K562 (cell line): Measurements from ENCODE around the gene SNX30. TPM values are rescaled to one million over a fixed set of nuclear protein-coding genes. Genes with fewer than 3 reads are reported as not detected.

Experiments used
- ATAC-seq: fragments of 200-7000 bp; cut with Tn5 transposase; 3 replicates; pipeline ENCODE4 v1.9.1; 2020; ENCODE audit warnings: moderate library complexity
- BruUV-seq: library from RNA; stranded (reverse); fragments of 400-500 nt; replicated peaks from 2 replicates; lab custom pipeline; 2021; lab: Mats Ljungman, UMichigan
- CTCF ChIA-PET: fragments of 300-600 bp; formaldehyde crosslinking; extraction: SDS; loops from one replicate; lab custom pipeline; 2021; ENCODE audit warnings: low intra/inter-chr PET ratio; lab: Yijun Ruan, JAX
- POLR2A ChIA-PET: fragments of 300-600, 350-650 bp; sonication (Branson Sonifier 250); formaldehyde crosslinking; extraction: SDS; loops from one replicate; lab custom pipeline; 2021; ENCODE audit warnings: antibody characterized with exemption, inconsistent platforms; lab: Yijun Ruan, JAX
- DNase-seq, 4 experiments: peaks; one replicate each; pipeline versions ENCODE4 v3.0.0 to v3.0.0-alpha.2; 2011 to 2018; ENCODE audit warnings: low spot score in 3 of 4, mixed read lengths in 3 of 4; ENCODE audit errors: extremely low read depth in 1 of 4
- FAIRE-seq: peaks from 2 replicates; lab custom pipeline; 2011; peaks lifted over from hg19 to GRCh38; lab: Jason Lieb, UNC
- H2AFZ ChIP-seq: 2 replicates; pipeline ENCODE4 v1.6.0; 2011; ENCODE audit warnings: low read depth, low read length, control low read depth, inconsistent platforms
- H3K27ac ChIP-seq: fragments of 200-600 bp; 3 replicates; pipeline ENCODE4 v1.8.0; 2011; ENCODE audit warnings: low read depth, mild to moderate bottlenecking, control low read depth, inconsistent platforms, low read length, moderate library complexity, mixed read lengths; ENCODE audit errors: extremely low read depth
- H3K27me3 ChIP-seq, 2 experiments: fragments of 300-600 bp in 1 of 2; 2 replicates in 1 of 2; 3 replicates in 1 of 2; pipeline versions ENCODE4 v1.6.0 to v1.8.0; 2011; ENCODE audit warnings: inconsistent platforms in 2 of 2, low read length in 2 of 2, mild to moderate bottlenecking in 1 of 2, mixed read lengths in 1 of 2, moderate library complexity in 1 of 2; ENCODE audit not compliant: control insufficient read depth in 2 of 2, insufficient read depth in 2 of 2
- H3K36me3 ChIP-seq: fragments of 300-600 bp; 3 replicates; pipeline ENCODE4 v1.8.0; 2011; ENCODE audit warnings: mild to moderate bottlenecking, low read length, inconsistent platforms; ENCODE audit not compliant: control insufficient read depth, insufficient read depth
- H3K4me1 ChIP-seq, 2 experiments: fragments of 200-600 bp in 1 of 2; replicated peaks in 1 of 2; 2 replicates in 1 of 2; 3 replicates in 1 of 2; pipeline versions ENCODE4 v1.5.1 to v1.8.0; 2011; ENCODE audit warnings: inconsistent platforms in 2 of 2, low read length in 2 of 2, mild to moderate bottlenecking in 1 of 2, mixed read lengths in 1 of 2, moderate library complexity in 1 of 2; ENCODE audit not compliant: control insufficient read depth in 2 of 2, insufficient read depth in 2 of 2
- H3K4me2 ChIP-seq: 2 replicates; pipeline ENCODE4 v1.6.1; 2011; ENCODE audit warnings: low read length, control low read depth, inconsistent platforms, mixed read lengths; ENCODE audit not compliant: insufficient read depth
- H3K4me3 ChIP-seq: fragments of 200-600 bp; sonication (generic), shearing (Covaris generic); 2 replicates; pipeline ENCODE4 v1.5.1; 2016; ENCODE audit warnings: control low read depth, inconsistent platforms
- H3K79me2 ChIP-seq: fragments of 200-600 bp; 3 replicates; pipeline ENCODE4 v1.8.0; 2011; ENCODE audit warnings: low read length, inconsistent platforms; ENCODE audit not compliant: control insufficient read depth, insufficient read depth
- H3K9ac ChIP-seq, 2 experiments: 2 replicates each; pipeline versions ENCODE4 v1.6.0 to v1.6.1; 2011; ENCODE audit warnings: low read depth in 2 of 2, low read length in 2 of 2, control low read depth in 1 of 2, inconsistent platforms in 1 of 2, mild to moderate bottlenecking in 1 of 2, mixed read lengths in 1 of 2; ENCODE audit not compliant: insufficient read depth in 1 of 2
- H3K9me1 ChIP-seq: one replicate; pipeline ENCODE4 v1.6.0; 2011; ENCODE audit warnings: inconsistent platforms, mild to moderate bottlenecking, low read length, moderate library complexity; ENCODE audit not compliant: control insufficient read depth, insufficient read depth
- H3K9me3 ChIP-seq: replicated peaks from 2 replicates; pipeline ENCODE4 v1.5.1; 2011; ENCODE audit warnings: low read depth, low read length, inconsistent platforms; ENCODE audit not compliant: control insufficient read depth, insufficient read depth
- H4K20me1 ChIP-seq: replicated peaks from 2 replicates; pipeline ENCODE4 v1.6.1; 2011; ENCODE audit warnings: low read length, inconsistent platforms, mixed read lengths; ENCODE audit not compliant: control insufficient read depth, insufficient read depth
- FOXA1 ChIP-seq: fragments of 450-650 bp; IDR thresholded peaks from 2 replicates; pipeline ENCODE4 v1.6.1; 2016; ENCODE audit warnings: mild to moderate bottlenecking, borderline replicate concordance
- HEY1 ChIP-seq: fragments of 250-450 bp; sonication (Bioruptor Pico); IDR thresholded peaks from 2 replicates; pipeline ENCODE4 v1.5.0; 2020; ENCODE audit warnings: mild to moderate bottlenecking, moderate library complexity, borderline replicate concordance
- HNRNPH1 ChIP-seq: fragments of 200-400 bp; formaldehyde crosslinking; optimal IDR thresholded peaks from 2 replicates; pipeline ENCODE3; 2017; ENCODE audit warnings: low read depth, mild to moderate bottlenecking, low read length, moderate library complexity
- KAT7 ChIP-seq: sonication (generic); formaldehyde crosslinking; IDR thresholded peaks from 2 replicates; pipeline ENCODE4 v1.8.0; 2022; ENCODE audit warnings: missing genetic modification reagents, mild to moderate bottlenecking, borderline replicate concordance
- MITF ChIP-seq: IDR thresholded peaks from 2 replicates; pipeline ENCODE4 v1.6.1; 2014; ENCODE audit warnings: antibody characterized with exemption
- MYNN ChIP-seq, 2 experiments: sonication (generic); formaldehyde crosslinking in 1 of 2; IDR thresholded peaks; 2 replicates each; pipeline versions ENCODE4 v1.5.0 to v1.6.1; 2016 to 2020; ENCODE audit warnings: antibody characterized with exemption in 1 of 2, missing genetic modification reagents in 1 of 2
- TRIM28 ChIP-seq: fragments of 450-650 bp; IDR thresholded peaks from 2 replicates; pipeline ENCODE4 v1.6.1; 2017
- ZBTB2 ChIP-seq: fragments of 450-650 bp; IDR thresholded peaks from 2 replicates; pipeline ENCODE4 v1.6.1; 2016; ENCODE audit warnings: antibody characterized with exemption
- WGBS: fragments of 100-300 bp; shearing (Covaris generic); methylation state at CpG from one replicate; pipeline ENCODE4 v1.1.6; 2016; ENCODE audit warnings: low coverage, mixed read lengths; ENCODE audit not compliant: insufficient coverage; ENCODE audit errors: missing lambda C conversion rate; 5-methylcytosine and 5-hydroxymethylcytosine counted together
- in situ Hi-C: fragments of 300-500 bp; cut with MboI; formaldehyde crosslinking; loops from 4 replicates; pipeline ENCODE4 v1.15.0; 2018; ENCODE audit warnings: inconsistent platforms, mixed read lengths
- intact Hi-C: fragments of 100-400 bp; cut with micrococcal nuclease; formaldehyde crosslinking; loops from 2 replicates; pipeline ENCODE4 v1.14.2; 2022
- polyA plus RNA-seq, 8 experiments: library from polyadenylated mRNA; depleted of rRNA in 4 of 8; stranded (reverse) in 5 of 8; unstranded in 3 of 8; fragments of >200 nt; fragmentation: Nextera tagmentation in 2 of 8; fragmentation: Illumina TruSeq in 1 of 8; extraction: Ambion mirVana in 2 of 8; extraction: Trizol in 1 of 8; gene quantifications; 2 replicates each; pipeline versions ENCODE4 v1.2.1 to v1.2.3, GENCODE V29; 2011 to 2014; ENCODE audit warnings: inconsistent platforms in 1 of 8, missing spikeins in 1 of 8
- total RNA-seq, 7 experiments: library from RNA; depleted of rRNA in 6 of 7; stranded (reverse); fragments of >200 nt in 6 of 7; fragmentation: Illumina TruSeq in 2 of 7; extraction: Trizol in 2 of 7; gene quantifications; 2 replicates each; pipeline versions ENCODE4 v1.2.1 to v1.2.3, GENCODE V29; 2011 to 2021; ENCODE audit warnings: low replicate concordance in 1 of 7
- TF ChIP-seq, protein P1 (sequence below): fragments of 250-450 bp; sonication (Bioruptor Pico); IDR thresholded peaks from 2 replicates; pipeline ENCODE4 v1.8.0; 2022; ENCODE audit warnings: inconsistent platforms

SNX30 gene
- total and polyA plus RNA-seq, 9 of the 15 experiments (the other 6 are each of a cell fraction or from before 2014, with no cell fraction given) = 0.76 to 5.9 (median 3.3) TPM

GRCh38 chr9:112760821-112761220 is 10.3 kb downstream of the SNX30 start:
- POLR2A ChIA-PET = no interaction called here
- in situ Hi-C loops (no loop called here), intact Hi-C loops (no loop called here)
- no peak overlapping the region for H3K4me3 ChIP-seq
- H3K27ac ChIP-seq = no peak overlapping the region
- no peaks in the 10 kb centered on the region for H3K36me3 ChIP-seq
- no peaks in the 10 kb centered on the region for H3K27me3 ChIP-seq
- WGBS = 15% methylated on average over 8 of the region's 8 CpGs
- CTCF ChIA-PET = no interaction called here
- H3K9ac ChIP-seq = no peak overlapping the region
- H4K20me1 ChIP-seq = peaks cover 14% of the 10 kb centered on the region; the same call in 1 of the 2 replicates
- no peak for DNase-seq
- H3K79me2 ChIP-seq = no peaks in the 10 kb centered on the region
- H3K9me1 ChIP-seq = no peaks in the 10 kb centered on the region
- no peak for FAIRE-seq
- no peak overlapping the region for H3K4me2 ChIP-seq
- TF ChIP-seq, protein P1, sequence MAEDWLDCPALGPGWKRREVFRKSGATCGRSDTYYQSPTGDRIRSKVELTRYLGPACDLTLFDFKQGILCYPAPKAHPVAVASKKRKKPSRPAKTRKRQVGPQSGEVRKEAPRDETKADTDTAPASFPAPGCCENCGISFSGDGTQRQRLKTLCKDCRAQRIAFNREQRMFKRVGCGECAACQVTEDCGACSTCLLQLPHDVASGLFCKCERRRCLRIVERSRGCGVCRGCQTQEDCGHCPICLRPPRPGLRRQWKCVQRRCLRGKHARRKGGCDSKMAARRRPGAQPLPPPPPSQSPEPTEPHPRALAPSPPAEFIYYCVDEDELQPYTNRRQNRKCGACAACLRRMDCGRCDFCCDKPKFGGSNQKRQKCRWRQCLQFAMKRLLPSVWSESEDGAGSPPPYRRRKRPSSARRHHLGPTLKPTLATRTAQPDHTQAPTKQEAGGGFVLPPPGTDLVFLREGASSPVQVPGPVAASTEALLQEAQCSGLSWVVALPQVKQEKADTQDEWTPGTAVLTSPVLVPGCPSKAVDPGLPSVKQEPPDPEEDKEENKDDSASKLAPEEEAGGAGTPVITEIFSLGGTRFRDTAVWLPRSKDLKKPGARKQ (CRISPR knock-in tag) = no peak
- TF ChIP-seq HEY1 (CRISPR knock-in tag) (no peak), TRIM28 (no peak), MITF (no peak), KAT7 (CRISPR knock-in tag) (no peak), HNRNPH1 (no peak), ZBTB2 (no peak), FOXA1 (no peak), MYNN (IDR thresholded peaks at IDR 0.05) (no peak), MYNN (CRISPR knock-in tag; IDR thresholded peaks at IDR 0.05) (no peak)
- no TSS peak for BruUV-seq
- no peak overlapping the region for H2AFZ ChIP-seq
- no peaks in the 10 kb centered on the region for H3K9me3 ChIP-seq
- no peak for ATAC-seq
- peaks cover 9 to 24% of the 10 kb centered on the region in 2 experiments; a peak in 4 of 5 replicates for H3K4me1 ChIP-seq
